Vagina (tissue), 2 donors: ENCODE measurements around the gene ZFAND2B.

ENCODE experiments used
- POLR2A ChIP-seq, 2 donors: fragments of 450-650 bp; IDR thresholded peaks; one replicate each; pipeline ENCODE4 v1.6.1; 2017; ENCODE audit warnings: antibody characterized with exemption in 2 of 2, mild to moderate bottlenecking in 2 of 2, moderate library complexity in 2 of 2
- POLR2AphosphoS5 ChIP-seq, 2 donors: sonication (generic); formaldehyde crosslinking; IDR thresholded peaks; one replicate each; pipeline ENCODE4 v1.9.0; 2017; ENCODE audit warnings: antibody characterized with exemption in 2 of 2, mild to moderate bottlenecking in 2 of 2, low read depth in 1 of 2; ENCODE audit not compliant: insufficient read depth in 1 of 2
- TF ChIP-seq, protein P1 (sequence below), 3 experiments: fragments of 450-650 bp in 2 of 3; fragments of 200-600 bp in 1 of 3; sonication (generic) in 1 of 3; IDR thresholded peaks; one replicate each; pipeline ENCODE4 v1.5.1; 2017 to 2019; ENCODE audit warnings: antibody characterized with exemption in 3 of 3, mild to moderate bottlenecking in 2 of 3, moderate library complexity in 2 of 3

GRCh38 chr2:219168932-219169331 lies 37.6 kb upstream of the ZFAND2B start:
- TF ChIP-seq POLR2AphosphoS5 (IDR thresholded peaks at IDR 0.05; ENCODE audit: insufficient read depth in 1 of 2, low read depth in 1 of 2) = no peak
- no peak for TF ChIP-seq POLR2A (IDR thresholded peaks at IDR 0.05)
- TF ChIP-seq, protein P1, sequence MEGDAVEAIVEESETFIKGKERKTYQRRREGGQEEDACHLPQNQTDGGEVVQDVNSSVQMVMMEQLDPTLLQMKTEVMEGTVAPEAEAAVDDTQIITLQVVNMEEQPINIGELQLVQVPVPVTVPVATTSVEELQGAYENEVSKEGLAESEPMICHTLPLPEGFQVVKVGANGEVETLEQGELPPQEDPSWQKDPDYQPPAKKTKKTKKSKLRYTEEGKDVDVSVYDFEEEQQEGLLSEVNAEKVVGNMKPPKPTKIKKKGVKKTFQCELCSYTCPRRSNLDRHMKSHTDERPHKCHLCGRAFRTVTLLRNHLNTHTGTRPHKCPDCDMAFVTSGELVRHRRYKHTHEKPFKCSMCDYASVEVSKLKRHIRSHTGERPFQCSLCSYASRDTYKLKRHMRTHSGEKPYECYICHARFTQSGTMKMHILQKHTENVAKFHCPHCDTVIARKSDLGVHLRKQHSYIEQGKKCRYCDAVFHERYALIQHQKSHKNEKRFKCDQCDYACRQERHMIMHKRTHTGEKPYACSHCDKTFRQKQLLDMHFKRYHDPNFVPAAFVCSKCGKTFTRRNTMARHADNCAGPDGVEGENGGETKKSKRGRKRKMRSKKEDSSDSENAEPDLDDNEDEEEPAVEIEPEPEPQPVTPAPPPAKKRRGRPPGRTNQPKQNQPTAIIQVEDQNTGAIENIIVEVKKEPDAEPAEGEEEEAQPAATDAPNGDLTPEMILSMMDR (IDR thresholded peaks at IDR 0.05) = no peak
